ENCODE data around the gene RABGAP1. TPM values are rescaled to one million over a fixed set of nuclear protein-coding genes. Genes with fewer than 3 reads are reported as not detected.

The RABGAP1 gene
- total RNA-seq, 2 donors from 2014 or later = 41.9 to 49.7 TPM

GRCh38 chr9:122998448-122998847 is 57.6 kb downstream of the RABGAP1 start:
- H3K9me3 Mint-ChIP-seq = no peaks in the 10 kb centered on the region
- DNase-seq = no peak
- 94 to 100% methylated on average over 1 to 4 of the region's 5 CpGs for WGBS, 2 experiments (ENCODE audit: insufficient coverage in 1 of 2, insufficient read length in 1 of 2)

DNA sequence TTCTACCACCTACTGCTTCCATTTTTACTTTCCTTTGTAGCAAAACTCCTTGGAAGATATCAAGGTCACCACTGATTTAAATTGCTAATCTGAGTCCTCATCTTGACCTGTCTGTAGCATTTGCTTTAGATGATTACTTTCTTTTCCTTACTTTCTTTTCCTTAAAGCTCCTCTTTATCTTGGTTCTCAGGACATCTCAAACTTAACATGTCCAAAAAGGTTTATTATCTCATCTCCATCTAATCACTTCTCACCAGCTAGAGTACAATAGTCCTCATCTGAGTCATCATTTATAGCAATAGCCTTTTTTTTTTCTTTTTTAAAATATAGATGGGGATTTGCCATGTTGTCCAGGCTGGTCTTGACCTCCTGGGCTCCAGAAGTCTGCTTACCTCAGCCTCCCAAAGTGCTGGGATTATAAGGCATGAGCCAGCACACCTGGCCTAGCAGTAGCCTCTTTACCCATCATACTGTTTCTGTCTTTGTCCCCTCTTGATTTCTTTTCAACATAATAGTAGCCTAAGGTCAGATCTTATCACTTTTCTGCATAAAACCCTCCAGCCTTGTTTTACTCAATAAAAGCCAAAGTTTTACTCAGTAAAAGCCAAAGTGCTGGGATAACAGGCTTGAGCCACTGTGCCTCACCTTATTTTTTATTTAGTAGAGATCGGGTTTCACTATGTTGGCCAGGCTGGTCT is 59.7 kb downstream of the RABGAP1 start:
- Histone ChIP-seq H3K36me3 (ENCODE audit: control insufficient read depth, insufficient read depth, low read length) (peaks cover 58% of the 10 kb centered on the region), H3K27ac (ENCODE audit: low read depth, low read length) (no peak overlapping the region), H3K4me1 (ENCODE audit: control insufficient read depth, insufficient read depth, low read length) (no peaks in the 10 kb centered on the region), H3K9me3 (ENCODE audit: control insufficient read depth, low read length) (no peaks in the 10 kb centered on the region), H3K4me3 (ENCODE audit: low read length) (no peak overlapping the region), H3K27me3 (ENCODE audit: control insufficient read depth, insufficient read depth, low read length, poor library complexity, severe bottlenecking) (no peaks in the 10 kb centered on the region), H3K9ac (ENCODE audit: extremely low read depth, low read length, poor library complexity, severe bottlenecking) (no peak overlapping the region)
- WGBS, 2 experiments (ENCODE audit: insufficient coverage in 1 of 2, insufficient read length in 1 of 2) = 100% methylated on average over 1 of the region's 1 CpG
- no peaks in the 10 kb centered on the region for H3K27me3 Mint-ChIP-seq (ENCODE audit: insufficient read depth)
- TF ChIP-seq CTCF (conservative IDR thresholded peaks at IDR 0.05) = no peak
- no peak overlapping the region for H3K4me3 Mint-ChIP-seq
- peaks cover 33% of the 10 kb centered on the region for H3K36me3 Mint-ChIP-seq (ENCODE audit: low read depth)
- H3K27ac Mint-ChIP-seq = peak overlapping the region; percentile 10
- no peak for DNase-seq
- no peaks in the 10 kb centered on the region for H3K9me3 Mint-ChIP-seq
- H3K4me1 Mint-ChIP-seq = peaks cover 11% of the 10 kb centered on the region

More at GRCh38 chr9:122998448-122998847, 57.6 kb downstream of the RABGAP1 start:
- peaks cover 11% of the 10 kb centered on the region for H3K4me1 Mint-ChIP-seq
- no peak overlapping the region for H3K27ac Mint-ChIP-seq
- peaks cover 35% of the 10 kb centered on the region for H3K36me3 Mint-ChIP-seq (ENCODE audit: low read depth)
- H3K9ac ChIP-seq (ENCODE audit: extremely low read depth, low read length, poor library complexity, severe bottlenecking) = no peak overlapping the region
- TF ChIP-seq CTCF (conservative IDR thresholded peaks at IDR 0.05) = no peak
- no peak overlapping the region for H3K27ac ChIP-seq (ENCODE audit: low read depth, low read length)
- no peaks in the 10 kb centered on the region for H3K27me3 Mint-ChIP-seq (ENCODE audit: insufficient read depth)
- peaks cover 59% of the 10 kb centered on the region for H3K36me3 ChIP-seq (ENCODE audit: control insufficient read depth, insufficient read depth, low read length)
- no peaks in the 10 kb centered on the region for H3K27me3 ChIP-seq (ENCODE audit: control insufficient read depth, insufficient read depth, low read length, poor library complexity, severe bottlenecking)
- no peaks in the 10 kb centered on the region for H3K4me1 ChIP-seq (ENCODE audit: control insufficient read depth, insufficient read depth, low read length)
- no peaks in the 10 kb centered on the region for H3K9me3 ChIP-seq (ENCODE audit: control insufficient read depth, low read length)
- no peak overlapping the region for H3K4me3 Mint-ChIP-seq
- H3K4me3 ChIP-seq (ENCODE audit: low read length) = no peak overlapping the region

DNA sequence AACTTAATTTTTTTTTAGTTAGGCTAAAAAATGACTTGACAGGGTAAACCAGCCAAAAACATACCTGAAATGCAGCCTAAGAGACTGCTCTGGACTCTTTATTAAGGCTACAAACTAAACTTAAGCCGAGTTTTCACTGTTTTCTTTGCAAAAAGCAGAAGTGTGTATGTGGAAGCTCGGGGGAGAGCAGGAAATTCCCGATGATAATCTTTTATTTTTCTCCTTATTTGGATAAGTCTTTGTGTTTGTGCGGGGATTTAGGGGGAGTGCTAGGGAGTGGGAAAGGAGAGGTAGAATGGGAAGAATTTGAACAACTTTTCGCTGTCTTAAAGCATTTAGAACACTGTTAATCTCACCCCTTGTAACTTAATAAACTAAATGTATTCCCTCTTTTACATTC is 61.9 kb downstream of the RABGAP1 start:
- no peak overlapping the region for H3K27ac ChIP-seq (ENCODE audit: low read depth, low read length)
- 76 to 92% methylated on average over 2 to 5 of the region's 5 CpGs for WGBS, 2 experiments (ENCODE audit: insufficient coverage in 1 of 2, insufficient read length in 1 of 2)
- H3K4me1 Mint-ChIP-seq = peaks cover 11% of the 10 kb centered on the region
- H3K27ac Mint-ChIP-seq = peak overlapping the region; percentile 49
- no peak overlapping the region for H3K9ac ChIP-seq (ENCODE audit: extremely low read depth, low read length, poor library complexity, severe bottlenecking)
- H3K4me1 ChIP-seq (ENCODE audit: control insufficient read depth, insufficient read depth, low read length) = no peaks in the 10 kb centered on the region
- TF ChIP-seq CTCF (conservative IDR thresholded peaks at IDR 0.05) = no peak
- no peak for DNase-seq
- H3K36me3 ChIP-seq (ENCODE audit: control insufficient read depth, insufficient read depth, low read length) = peaks cover 36% of the 10 kb centered on the region
- no peaks in the 10 kb centered on the region for H3K27me3 ChIP-seq (ENCODE audit: control insufficient read depth, insufficient read depth, low read length, poor library complexity, severe bottlenecking)
- peak overlapping the region; percentile 37 for H3K4me3 ChIP-seq (ENCODE audit: low read length)
- no peak overlapping the region for H3K4me3 Mint-ChIP-seq
- no peaks in the 10 kb centered on the region for H3K27me3 Mint-ChIP-seq (ENCODE audit: insufficient read depth)
- H3K9me3 Mint-ChIP-seq = no peaks in the 10 kb centered on the region
- H3K36me3 Mint-ChIP-seq (ENCODE audit: low read depth) = peaks cover 27% of the 10 kb centered on the region
- no peaks in the 10 kb centered on the region for H3K9me3 ChIP-seq (ENCODE audit: control insufficient read depth, low read length)
